Measurements from ENCODE around the gene EXOC2.
"Not testable (repeated sequence)": the region's sequence is repeated elsewhere in the genome, so short reads cannot be mapped to it uniquely, and the experiment has no call there.

EXOC2 gene

DNA sequence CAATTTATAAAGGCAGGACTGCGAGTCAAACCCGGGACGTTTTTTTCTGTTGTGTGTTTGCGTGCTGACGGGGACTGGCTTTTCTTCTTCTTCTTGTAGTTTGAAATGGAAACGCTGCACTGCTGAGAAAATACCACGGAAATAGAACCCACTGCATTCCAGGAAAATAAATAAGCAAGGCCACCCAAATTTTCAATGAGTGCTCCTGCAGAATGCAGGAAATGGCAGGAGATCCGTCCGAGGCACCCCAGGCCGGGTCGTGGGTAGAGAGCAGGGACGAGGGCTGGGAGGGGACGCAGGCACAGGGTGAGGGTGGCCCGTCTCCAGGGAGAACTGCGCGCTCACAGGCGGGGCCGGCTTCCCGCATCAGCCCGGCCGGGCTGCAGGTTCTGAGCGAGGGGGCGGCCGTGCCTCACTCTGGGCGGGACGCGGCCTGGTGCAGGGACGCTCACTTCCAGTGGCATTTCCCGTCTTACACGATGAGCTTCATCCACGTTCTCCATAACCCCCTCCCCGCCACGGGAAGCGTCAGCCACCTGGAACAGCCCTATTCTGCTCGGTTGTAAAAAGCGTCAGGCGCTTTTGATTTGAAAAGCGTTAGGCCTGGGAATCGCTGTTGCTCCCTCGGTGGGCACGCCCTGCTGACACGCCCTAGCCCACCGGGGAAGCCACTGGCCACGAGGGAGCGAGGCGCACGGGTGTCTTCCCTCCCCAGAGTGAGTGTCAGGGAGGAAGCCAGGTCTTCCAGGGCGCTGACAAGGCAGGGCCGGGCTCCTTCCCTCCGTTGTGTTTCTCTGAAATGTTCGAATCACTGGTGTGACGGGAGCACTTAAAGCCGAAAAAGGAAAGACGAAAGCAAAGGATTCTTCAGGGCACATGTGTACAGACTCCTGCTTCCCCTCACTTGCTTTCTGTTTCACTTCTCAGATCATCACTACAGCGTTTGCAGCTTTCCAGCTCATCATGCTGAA is 17.9 kb upstream of the EXOC2 start:
- no peak for FAIRE-seq

- no peak for FAIRE-seq
Measured at GRCh38 chr6:709471-710056, 16.6 kb upstream of the EXOC2 start.

- no peak for FAIRE-seq
Measured at GRCh38 chr6:708237-708598, 15.3 kb upstream of the EXOC2 start.

DNA sequence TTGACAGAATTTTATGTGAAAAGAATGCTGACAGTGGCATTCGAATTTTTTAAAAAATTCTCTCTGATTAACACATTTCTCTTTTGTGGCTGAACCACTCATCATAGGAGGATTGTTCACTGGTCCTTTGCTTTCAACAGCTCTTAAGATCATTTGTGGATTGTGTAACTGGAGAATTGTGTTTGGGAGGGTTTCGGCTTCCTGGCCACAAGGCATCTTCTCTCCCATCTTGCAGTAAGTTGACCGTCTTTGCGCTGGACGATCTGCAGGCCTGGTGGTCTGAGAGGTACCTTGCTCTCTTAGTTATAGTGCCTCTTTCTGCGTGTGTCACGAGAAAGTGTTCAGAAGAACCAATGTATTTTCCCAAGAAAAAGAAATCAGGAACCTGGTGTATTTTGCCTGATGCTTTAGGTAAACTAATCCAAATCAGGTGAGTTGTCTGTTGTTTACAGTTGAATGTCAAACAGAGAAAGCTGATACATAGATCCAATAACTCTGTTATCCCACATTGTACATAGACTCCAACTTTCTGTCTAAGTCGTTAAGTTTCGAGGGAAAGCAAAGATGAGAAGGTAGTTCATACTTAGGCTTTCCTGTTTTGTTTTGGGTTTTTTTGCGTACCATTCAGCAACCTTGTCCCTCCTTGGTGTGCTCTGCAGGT is 14.8 kb upstream of the EXOC2 start:
- FAIRE-seq: no peak

DNA sequence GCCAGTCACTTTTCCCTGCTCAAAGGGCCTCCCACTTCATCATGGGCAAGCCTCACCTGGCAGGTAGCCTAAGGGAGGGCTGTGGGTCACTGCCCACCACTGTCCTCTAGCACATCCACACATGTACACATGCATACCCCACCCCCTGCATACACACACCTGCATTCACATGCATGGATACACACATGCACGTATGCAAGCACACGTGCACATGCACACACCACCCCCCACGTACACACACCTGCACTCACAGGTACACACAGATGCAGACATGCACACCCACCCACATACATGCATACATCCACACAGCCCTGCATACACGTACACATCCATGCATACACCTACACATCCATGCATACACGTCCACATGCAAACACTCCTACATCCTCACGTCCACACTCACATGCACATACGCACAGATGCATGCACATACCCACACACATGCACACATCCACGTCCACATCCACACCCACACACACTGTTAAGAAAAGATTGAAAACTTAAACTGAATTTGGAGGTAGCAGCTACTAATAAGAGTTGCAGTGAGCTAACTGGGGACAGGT is 14.0 kb upstream of the EXOC2 start:
- no peak for FAIRE-seq

- no peak for FAIRE-seq
Measured at GRCh38 chr6:706146-706545, 13.2 kb upstream of the EXOC2 start.

DNA sequence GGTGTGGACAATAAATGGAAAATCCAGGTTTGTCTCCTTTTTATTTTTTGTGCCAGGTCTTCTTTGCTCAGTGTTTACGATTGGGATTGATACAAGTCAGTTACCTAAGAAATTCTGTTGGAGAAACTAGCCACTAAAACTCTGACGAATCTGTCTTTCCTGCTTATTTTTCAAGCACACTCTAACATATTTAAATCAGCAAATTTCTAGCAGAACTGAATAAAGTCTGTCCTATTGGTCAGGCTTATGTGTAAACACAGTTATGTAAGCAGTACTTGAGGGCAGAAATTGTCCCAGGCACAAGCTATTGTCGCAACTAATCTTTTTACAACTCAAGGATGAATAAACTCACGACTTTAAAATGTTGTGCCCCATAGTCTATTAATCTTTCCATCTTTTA is 12.1 kb upstream of the EXOC2 start:
- FAIRE-seq: no peak

- no peak for FAIRE-seq
Measured at GRCh38 chr6:704046-704445, 11.1 kb upstream of the EXOC2 start.

DNA sequence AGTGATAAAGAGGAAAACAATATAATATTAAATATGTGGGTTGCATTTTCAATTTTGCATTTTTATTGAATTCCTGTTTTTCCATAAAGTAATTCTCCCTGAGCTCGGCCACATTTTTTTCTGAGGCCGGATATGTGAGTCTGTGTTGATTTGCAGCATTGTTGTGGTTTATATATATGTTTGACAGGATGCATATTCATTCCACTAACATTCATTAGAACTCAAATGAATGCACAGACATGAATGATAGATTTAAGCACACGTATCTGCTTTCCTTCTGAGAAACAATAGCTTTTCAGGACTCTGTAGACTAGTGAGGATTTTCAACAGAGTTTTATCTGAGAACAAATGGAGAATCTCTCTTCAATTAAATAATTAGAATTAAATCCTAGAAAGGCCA is 10.6 kb upstream of the EXOC2 start:
- no peak for FAIRE-seq

GRCh38 chr6:701700-702479 is 9.0 kb upstream of the EXOC2 start:
- FAIRE-seq: no peak

DNA sequence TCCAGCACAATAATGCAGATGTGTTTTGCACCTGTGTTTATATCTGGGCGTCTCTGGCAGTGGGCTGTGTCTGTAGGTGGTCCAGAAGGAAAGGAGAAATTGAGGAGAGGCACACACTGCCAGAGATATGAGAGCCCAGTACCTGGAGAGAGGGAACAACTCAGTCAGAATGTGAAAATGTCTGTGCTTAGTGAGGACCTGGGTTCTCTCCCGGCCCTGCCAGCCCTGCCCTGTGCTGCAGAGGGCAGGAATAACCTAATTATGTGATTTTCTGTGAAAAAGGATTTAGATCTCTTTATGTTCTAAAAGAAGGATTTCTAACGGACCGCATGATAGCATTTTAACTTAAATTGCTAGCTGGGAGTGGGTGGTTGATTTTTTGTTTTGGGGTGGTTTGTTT is 8.3 kb upstream of the EXOC2 start:
- no peak for FAIRE-seq

- FAIRE-seq: no peak
Measured at GRCh38 chr6:700490-700889, 7.6 kb upstream of the EXOC2 start.

- no peak for FAIRE-seq
Measured at GRCh38 chr6:699319-699718, 6.4 kb upstream of the EXOC2 start.

GRCh38 chr6:694431-695126 is 1.6 kb upstream of the EXOC2 start:
- not testable (repeated sequence) for FAIRE-seq

DNA sequence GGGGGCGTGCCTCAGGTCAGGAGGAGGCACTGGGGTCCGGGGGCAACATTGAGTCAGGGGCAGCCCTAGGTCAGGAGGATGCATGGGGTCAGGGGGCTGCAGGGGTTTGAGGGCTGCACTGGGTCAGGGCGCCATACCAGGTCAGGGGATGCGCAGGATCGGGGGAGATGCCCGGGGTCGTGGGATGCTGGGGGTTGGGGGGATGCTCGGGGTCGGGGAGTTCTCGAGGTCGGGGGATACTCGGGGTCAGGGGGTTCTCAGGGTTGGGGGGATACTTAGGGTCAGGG is 727 bp upstream of the EXOC2 start:
- no peak for FAIRE-seq

DNA sequence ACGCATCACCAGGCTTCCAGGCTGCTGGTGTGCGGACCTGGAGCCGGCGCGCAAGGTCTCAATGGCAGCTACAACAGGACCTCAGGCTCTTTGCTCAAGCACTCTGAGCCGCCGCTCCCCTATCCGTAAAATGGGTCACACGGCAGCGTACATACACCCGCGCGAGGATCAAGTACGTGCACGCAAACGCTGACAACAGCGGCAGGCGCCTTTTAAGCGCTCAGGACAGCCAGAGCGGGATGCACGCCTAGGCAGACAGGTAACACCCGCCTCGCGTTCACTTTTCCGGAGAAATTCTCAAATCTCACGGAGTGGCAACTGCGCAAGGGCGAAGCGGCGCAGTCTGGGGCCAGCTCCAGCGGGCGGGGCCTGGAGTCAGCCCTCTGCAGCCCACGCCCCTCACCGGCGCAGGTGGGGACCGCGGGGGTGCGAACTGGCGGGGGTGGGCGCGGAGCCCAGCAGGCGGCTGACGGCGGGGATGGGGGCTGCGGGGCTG is 535 bp downstream of the EXOC2 start:
- no peak for FAIRE-seq

GRCh38 chr6:689223-689622 is 3.7 kb downstream of the EXOC2 start:
- no peak for FAIRE-seq

DNA sequence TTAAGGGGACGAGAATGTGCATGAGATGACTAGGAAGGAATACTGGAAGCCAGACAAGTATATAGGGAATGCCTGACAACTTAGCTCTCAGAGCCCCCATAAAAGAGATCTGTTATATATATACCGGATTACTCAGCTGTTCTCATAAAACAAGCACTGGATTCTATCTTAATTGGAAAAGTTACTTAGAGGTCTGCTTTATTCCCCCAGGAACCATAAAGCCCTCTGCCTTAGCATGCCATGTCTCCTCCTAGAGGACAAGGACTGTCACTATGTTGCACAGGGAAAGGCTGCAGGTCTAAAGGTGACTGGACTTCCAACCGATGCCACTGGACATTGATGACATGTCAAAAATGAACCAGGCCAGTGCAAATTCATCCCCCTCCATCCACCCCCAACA is 6.4 kb downstream of the EXOC2 start:
- no peak for FAIRE-seq

DNA sequence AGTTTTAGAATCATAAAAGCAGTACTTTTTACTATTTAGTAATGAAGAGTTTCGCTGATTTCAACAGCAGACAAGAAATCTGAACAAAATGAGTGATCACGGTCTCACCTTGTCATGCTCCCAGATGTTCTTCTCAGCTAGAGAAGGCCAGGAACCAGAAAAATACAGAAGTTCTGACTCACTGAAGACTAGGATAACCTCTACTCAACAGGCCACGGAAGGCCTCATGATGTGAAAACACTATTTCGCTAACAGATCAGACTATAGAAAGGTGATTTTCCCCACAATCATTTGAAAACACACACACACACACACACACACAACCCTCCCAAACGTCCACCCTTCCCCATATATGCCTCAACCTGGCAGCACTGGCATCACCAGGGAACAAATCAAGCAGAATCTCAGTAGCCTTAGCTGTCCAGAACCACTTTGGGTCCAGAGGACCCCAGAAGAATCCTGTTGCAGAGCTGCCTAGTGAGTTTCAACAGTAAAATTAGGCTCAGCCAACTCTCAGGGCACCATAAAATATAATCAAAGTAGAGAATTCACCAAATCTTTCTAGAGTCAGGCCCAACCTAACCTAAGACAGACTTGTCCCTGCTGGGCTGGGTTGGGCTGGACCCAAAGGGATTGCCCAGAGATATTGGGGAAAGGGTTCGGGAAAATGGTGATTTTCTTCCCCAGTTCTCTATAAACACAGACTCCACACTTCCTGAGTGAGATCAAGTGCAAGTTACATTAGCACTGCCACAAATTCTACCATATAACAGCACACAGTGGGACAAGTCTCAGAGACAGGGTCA is 7.9 kb downstream of the EXOC2 start:
- FAIRE-seq: no peak

DNA sequence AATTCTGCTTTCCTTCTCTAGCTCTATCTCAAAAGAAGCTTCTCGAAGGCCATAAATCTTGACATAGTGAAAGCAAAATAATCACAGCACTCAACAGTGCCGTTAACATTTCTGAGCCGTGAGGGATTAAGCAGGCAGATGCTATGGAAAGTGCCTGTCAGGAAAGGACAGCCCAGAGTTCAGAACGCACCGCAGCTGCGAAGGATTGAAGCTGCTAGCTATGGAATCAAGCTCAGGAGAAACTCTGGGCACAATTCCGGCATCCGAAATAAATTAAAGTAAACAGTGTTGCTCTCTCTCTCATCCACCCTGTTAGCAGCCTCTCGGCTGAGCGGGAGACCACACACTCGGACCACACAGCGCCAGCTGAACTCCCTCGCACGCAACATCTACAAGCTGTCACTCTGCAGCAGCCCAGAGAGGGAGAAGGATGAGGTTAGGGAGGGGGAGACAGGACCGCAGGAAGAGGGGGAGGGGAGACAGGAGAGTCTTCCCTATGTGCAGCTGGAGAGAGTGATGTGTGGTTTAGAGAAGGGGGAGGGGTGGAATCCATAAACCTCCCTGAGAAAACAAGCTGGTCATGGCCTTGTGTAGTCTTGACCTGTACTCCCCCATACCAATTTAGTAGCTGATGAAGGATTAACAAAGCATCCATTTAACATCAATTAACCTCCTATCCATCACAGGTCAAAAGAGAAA is 9.0 kb downstream of the EXOC2 start:
- FAIRE-seq: no peak
